Midbrain (tissue), 1 donor: ENCODE data around the gene PCYT1A.
"Not testable (repeated sequence)": the region's sequence is repeated elsewhere in the genome, so short reads cannot be mapped to it uniquely, and the experiment has no call there.

Experiments used
- DNase-seq: peaks from one replicate; lab custom pipeline; 2025; lab: John Stamatoyannopoulos, UW

PCYT1A gene

DNA sequence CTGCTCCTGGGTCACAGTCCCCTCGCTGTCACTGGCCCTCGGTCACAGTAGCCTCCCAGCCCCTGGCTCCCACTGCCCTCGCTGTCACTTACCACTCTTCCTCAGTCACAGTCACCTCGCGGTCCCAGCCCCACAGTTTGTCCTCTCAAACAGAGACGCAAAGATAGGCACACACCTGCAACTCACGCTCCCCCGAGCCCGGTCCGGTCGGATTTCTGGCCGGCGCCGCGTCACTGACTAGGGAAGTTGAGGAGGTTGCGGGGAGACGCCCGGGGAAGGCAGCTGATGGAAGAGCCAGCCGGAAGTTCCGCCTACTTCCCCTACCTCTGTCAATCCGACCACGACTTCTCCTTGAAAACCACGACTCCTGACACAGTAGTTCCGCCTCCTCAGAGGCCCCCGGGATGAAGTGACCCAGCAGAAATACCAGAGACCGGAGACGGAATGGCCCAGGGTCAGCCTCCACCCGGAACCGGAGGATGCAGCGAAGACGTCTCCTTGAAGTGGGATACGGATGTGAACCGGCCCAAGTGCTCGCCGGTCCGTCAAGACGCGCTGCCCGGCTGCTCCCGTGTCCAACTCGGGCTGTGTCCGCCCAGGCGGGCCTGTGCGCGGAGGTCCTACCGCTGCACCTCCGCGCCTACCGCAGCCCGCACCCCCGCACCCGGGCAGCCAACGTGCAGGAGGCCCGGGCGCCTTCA is at the start of gene PCYT1A:
TSS of gene PCYT1A (minus strand) at position 287 of the 701 bp plus-strand sequence. CDS start 17,195 bp downstream, outside the sequence.
- DNase-seq = peak; percentile 93

DNA sequence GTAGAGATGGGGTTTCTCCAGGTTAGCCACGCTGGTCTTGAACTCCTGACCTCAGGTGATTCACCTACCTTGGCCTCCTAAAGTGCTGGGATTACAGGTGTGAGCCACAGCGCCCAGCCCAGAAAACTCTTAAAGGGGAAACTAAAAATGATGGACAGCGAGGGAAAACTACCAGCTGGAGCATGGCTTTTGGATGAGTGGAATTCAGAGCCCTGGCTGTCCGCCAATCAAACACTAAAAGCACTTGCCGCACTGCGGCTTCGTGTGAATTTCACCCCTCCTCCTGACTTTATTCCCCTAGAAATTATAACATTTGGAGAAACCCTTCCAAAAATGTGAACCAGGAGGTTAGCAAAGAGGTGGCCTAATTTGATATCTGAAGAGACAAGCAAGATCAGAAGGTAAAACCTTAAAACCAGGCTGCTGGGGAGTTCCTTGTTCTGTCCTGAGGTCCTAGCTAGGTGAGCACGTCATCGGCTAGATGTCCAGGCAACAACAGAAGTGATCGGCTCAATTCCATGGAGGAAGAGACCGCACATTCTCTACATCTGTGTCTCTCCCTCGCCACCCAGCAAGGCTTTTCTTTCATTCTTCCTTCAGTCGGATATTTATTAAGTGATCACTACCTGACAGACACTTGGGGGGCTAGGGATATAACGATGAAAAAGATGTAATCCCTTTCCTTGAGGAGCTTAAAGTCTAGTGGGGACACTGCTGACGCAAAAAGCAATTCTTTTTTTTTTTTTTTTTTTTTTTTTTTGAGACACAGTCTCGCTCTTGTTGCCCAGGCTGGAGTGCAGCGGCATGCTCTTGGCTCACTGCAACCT is 49.0 kb upstream of the PCYT1A start:
- DNase-seq = no peak

DNA sequence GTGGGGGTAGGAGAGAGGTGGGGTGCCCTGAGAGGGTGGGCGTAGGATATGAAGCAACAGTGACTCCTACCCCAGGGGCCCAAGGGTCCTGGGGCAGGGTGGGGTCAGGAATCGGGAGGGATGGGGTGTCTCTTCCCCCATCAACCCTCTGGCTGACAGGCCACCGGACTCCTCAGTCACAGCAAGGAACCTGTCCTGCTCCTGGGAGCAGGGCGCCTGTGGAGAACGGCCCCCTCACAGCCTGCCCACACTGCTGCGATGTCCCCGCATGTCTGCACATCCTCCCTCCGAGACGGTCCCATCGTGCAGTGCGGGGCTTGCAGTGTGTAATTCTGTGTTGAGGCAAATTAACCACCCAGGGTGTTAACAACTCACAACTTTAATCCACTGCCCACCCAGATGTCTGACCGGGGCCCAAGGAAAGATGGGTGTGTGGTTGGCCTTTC is 48.0 kb upstream of the PCYT1A start:
- no peak for DNase-seq

GRCh38 chr3:196334982-196335381 is 47.5 kb upstream of the PCYT1A start:
- DNase-seq = no peak

- no peak for DNase-seq
Observed at GRCh38 chr3:196332168-196332567, 44.6 kb upstream of the PCYT1A start.

- no peak for DNase-seq
Observed at GRCh38 chr3:196327405-196327804, 39.9 kb upstream of the PCYT1A start.

- no peak for DNase-seq
Observed at GRCh38 chr3:196326936-196327335, 39.4 kb upstream of the PCYT1A start.

GRCh38 chr3:196323691-196324090 is 36.2 kb upstream of the PCYT1A start:
- no peak for DNase-seq

DNA sequence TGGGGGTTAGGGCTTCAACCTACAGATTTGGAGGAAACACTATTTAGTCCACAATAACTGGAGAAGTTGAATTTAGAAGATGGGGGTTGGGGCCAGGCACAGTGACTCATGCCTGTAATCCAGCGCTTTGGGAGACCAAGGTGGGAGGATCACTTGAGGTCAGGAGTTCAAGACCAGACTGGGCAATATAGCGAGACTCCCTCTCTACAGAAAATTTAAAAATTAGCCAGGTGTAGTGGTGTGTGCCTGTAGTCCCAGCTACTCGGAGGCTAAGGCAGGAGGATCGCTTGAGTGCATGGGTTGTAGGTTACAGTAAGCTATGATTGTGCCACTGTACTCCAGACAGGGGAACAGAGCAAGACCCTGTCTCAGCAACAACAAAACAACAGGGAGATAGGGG is 35.5 kb upstream of the PCYT1A start:
- no peak for DNase-seq

GRCh38 chr3:196321162-196321561 is 33.6 kb upstream of the PCYT1A start:
- DNase-seq = no peak

GRCh38 chr3:196320137-196320536 is 32.6 kb upstream of the PCYT1A start:
- no peak for DNase-seq

GRCh38 chr3:196317687-196318467 is 30.4 kb upstream of the PCYT1A start, which contains the start of gene DYNLT2B:
Gene DYNLT2B, minus strand, starts transcription at chr3:196318240. Its CDS starts 88 bp downstream, at chr3:196318152.
- DNase-seq = peak; percentile 89

- DNase-seq = not testable (repeated sequence)
Observed at GRCh38 chr3:196316799-196317686, 29.5 kb upstream of the PCYT1A start.

GRCh38 chr3:196315821-196316220 is 28.3 kb upstream of the PCYT1A start:
- DNase-seq = no peak

GRCh38 chr3:196314597-196314996 is 27.1 kb upstream of the PCYT1A start:
- DNase-seq = no peak

GRCh38 chr3:196314086-196314485 is 26.6 kb upstream of the PCYT1A start:
- DNase-seq = not testable (repeated sequence)

DNA sequence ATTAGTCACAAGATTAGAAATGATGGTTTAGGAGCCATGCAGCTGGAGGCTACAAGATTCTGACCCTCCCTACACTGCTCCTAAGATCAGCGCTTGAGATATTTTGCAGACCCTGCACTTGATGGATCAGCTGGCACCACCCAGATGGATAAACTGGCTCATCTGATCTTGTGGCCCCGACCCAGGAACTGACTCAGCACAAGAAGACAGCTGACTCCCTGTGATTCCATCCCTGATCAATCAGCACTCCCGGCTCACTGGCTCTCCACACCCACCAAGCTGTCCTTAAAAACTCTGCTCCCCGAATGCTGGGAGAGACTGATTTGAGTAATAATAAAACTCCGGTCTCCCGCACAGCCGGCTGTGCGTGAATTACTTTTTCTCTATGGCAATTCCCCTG is 15.4 kb upstream of the PCYT1A start:
- DNase-seq = not testable (repeated sequence)

- DNase-seq = not testable (repeated sequence)
Observed at GRCh38 chr3:196302551-196302950, 15.0 kb upstream of the PCYT1A start.

- DNase-seq = no peak
Observed at GRCh38 chr3:196298521-196298920, 11.0 kb upstream of the PCYT1A start.

GRCh38 chr3:196292286-196292923 is 4.9 kb upstream of the PCYT1A start:
- DNase-seq = no peak

DNA sequence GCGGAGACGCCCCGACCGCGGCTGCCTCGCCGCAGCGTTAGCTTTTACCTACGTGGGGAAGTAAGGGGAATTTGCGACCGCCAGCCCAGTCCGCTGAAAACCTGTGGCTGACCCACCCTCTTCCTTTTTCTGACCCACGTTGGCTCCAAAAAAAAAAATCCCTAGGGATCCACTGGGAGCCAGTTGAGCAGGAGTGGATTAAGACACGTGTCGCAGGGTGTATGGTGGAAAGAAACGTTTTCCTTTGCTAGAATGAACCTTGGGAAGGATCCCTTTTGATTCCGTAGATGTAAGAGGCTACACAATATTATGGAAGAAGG is 575 bp upstream of the PCYT1A start:
- no peak for DNase-seq
